ENCODE measurements around the gene BTRC. TPM values are rescaled to one million over a fixed set of nuclear protein-coding genes. Genes with fewer than 3 reads are reported as not detected.

BTRC gene
- total RNA-seq, 1 experiment from 2014 or later, result 22.4 TPM

DNA sequence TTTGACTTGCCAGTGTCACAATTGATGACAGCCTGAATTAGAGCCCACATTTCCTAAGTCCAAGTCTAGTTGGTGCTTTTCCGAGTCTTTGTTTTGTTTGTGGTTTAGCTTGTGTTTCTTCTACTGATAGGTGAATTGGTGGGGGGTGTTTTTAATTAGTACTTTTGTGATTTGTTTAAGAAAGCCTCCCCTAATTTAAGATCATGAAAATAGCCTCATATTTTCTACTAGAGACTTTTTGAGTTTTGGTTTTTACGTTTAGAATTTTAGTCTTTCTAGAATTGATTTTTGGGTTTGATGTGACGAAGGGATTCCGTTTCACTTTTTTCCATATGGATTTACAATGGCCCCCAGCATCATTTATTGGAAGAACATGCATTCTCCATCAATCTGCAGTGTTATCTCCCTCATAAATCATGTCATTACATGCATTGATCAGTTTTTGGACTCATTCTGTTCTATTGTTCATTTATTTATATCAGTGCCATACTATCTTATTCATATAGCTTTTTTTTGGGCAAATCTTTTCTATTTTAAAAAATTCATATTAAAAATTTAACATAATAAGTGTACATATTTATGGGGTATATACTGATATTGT, 32.8 kb downstream of the BTRC start:
- ATAC-seq (no peak), DNase-seq (ENCODE audit: low spot score) (no peak)
- CTCF ChIA-PET, result interaction anchor here (1.3 kb wide), 1 partner anchor 95 kb away, joined by 3 read pairs; no protein-coding TSS in a partner anchor
- POLR2A ChIA-PET, result no interaction called here
- Mint-ChIP-seq H3K36me3 (no peaks in the 10 kb centered on the region), H3K4me3 (no peak overlapping the region), H3K27ac (no peak overlapping the region), H3K9me3 (no peaks in the 10 kb centered on the region), H3K4me1 (no peaks in the 10 kb centered on the region), H3K27me3 (ENCODE audit: low read depth) (no peaks in the 10 kb centered on the region)
- TF ChIP-seq CREB1 (CRISPR knock-in tag; IDR thresholded peaks at IDR 0.05) (no peak), ESRRA (CRISPR knock-in tag; IDR thresholded peaks at IDR 0.05; ENCODE audit: borderline replicate concordance) (no peak), NR1H2 (CRISPR knock-in tag; IDR thresholded peaks at IDR 0.05) (no peak), CTCF (IDR thresholded peaks at IDR 0.05) (no peak), TCF7 (CRISPR knock-in tag; IDR thresholded peaks at IDR 0.05; ENCODE audit: low read depth) (no peak), ARID4B (CRISPR knock-in tag; IDR thresholded peaks at IDR 0.05; ENCODE audit: borderline replicate concordance) (no peak), ZMAT4 (CRISPR knock-in tag; IDR thresholded peaks at IDR 0.05) (no peak), MYBL2 (CRISPR knock-in tag; IDR thresholded peaks at IDR 0.05) (no peak), ZNF671 (CRISPR knock-in tag; IDR thresholded peaks at IDR 0.05) (no peak), PREB (CRISPR knock-in tag; IDR thresholded peaks at IDR 0.05; ENCODE audit: borderline replicate concordance) (no peak), ZNF416 (CRISPR knock-in tag; IDR thresholded peaks at IDR 0.05) (no peak)
- TF ChIP-seq, protein P1, sequence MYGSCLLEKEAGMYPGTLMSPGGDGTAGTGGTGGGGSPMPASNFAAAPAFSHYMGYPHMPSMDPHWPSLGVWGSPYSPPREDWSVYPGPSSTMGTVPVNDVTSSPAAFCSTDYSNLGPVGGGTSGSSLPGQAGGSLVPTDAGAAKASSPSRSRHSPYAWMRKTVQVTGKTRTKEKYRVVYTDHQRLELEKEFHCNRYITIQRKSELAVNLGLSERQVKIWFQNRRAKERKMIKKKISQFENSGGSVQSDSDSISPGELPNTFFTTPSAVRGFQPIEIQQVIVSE (CRISPR knock-in tag; IDR thresholded peaks at IDR 0.05; ENCODE audit: borderline replicate concordance), result no peak
- TF ChIP-seq, protein P2, sequence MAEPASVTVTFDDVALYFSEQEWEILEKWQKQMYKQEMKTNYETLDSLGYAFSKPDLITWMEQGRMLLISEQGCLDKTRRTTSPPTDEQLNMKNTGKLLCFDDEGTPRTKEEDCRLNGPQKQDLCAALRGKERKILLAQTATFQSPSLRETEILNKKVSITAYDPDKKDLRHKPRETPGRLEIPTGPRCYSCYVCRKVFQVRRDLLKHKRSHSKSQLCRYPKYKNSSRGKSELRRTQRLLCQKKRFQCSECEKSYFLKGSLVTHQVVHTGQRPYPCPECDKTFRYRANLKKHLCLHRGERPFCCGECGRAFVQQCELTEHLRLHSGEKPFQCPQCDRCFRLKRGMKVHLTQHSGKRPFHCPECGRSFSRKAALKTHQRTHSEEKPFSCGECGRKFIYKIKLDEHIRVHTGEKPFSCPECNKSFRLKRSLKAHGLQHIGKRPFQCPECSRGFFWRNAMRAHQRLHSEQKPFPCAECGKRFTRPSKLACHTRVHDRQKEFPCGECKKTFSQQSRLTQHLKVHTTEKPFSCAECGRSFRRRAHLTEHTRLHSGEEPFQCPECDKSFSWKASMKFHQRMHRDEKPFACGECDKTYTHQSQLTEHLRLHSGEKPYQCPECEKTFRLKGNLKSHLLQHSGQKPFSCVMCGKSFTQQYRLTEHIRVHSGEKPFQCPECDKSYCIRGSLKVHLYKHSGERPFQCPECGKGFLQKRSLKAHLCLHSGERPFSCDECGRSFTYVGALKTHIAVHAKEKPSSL (CRISPR knock-in tag; conservative IDR thresholded peaks at IDR 0.05), result no peak
- TF ChIP-seq, protein P3, sequence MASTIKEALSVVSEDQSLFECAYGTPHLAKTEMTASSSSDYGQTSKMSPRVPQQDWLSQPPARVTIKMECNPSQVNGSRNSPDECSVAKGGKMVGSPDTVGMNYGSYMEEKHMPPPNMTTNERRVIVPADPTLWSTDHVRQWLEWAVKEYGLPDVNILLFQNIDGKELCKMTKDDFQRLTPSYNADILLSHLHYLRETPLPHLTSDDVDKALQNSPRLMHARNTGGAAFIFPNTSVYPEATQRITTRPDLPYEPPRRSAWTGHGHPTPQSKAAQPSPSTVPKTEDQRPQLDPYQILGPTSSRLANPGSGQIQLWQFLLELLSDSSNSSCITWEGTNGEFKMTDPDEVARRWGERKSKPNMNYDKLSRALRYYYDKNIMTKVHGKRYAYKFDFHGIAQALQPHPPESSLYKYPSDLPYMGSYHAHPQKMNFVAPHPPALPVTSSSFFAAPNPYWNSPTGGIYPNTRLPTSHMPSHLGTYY (CRISPR knock-in tag; IDR thresholded peaks at IDR 0.05), result no peak
